Neural progenitor cell (in vitro differentiated cells): ENCODE measurements around the gene SSH3.

Experiments used
- CTCF ChIP-seq: fragments of 200-600 bp; sonication (generic); IDR thresholded peaks from 2 replicates; pipeline ENCODE4 v1.5.1; 2017; ENCODE audit warnings: antibody characterized with exemption, mild to moderate bottlenecking
- EZH2 ChIP-seq: fragments of 200-600 bp; sonication (generic); IDR thresholded peaks from 2 replicates; pipeline ENCODE4 v1.6.1; 2017; ENCODE audit warnings: antibody characterized with exemption, mild to moderate bottlenecking, moderate library complexity
- EZH2phosphoT487 ChIP-seq: fragments of 200-600 bp; sonication (generic); IDR thresholded peaks from 2 replicates; pipeline ENCODE4 v1.6.1; 2017; ENCODE audit warnings: antibody characterized with exemption

- TF ChIP-seq EZH2phosphoT487 (no peak), CTCF (no peak), EZH2 (no peak)
Observed at GRCh38 chr11:67264260-67264659, 39.1 kb upstream of the SSH3 start.
